ENCODE results near the gene GAS1.

The GAS1 gene

DNA sequence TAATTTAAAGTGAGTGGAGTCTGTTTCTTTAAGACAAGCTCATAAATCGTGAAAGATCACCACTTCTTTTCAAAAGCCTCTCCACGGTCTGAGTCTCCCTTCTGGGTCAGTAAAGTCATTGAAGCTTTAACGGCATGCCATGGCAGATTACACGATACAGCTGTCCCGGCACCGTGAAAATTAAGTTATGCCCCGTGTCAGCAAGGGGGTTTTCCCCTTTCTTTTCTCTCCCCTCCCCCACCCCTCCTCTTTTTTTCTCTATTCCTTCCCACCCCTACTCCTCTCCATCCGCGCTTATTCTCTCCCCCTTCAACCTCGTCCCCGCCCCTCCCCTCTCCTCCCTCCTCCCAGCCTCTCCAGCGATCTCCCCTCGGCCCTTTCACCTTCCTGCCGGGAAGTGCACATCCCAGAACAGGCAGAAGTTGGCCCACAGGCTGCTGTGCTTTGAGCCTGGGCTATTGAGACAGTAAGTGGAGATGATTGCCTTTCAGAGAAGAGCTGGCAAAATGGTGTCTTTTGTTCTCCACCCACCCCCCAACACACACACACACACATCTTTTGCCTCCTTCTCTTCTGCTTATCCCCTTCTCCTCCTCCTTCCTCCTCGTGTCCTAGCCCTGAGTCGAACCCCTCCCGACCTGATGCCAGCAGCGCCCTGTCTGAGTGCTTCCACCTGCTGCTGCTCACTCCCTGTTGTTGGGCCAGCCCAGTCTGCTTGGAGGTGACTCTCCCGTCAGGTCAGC lies 44.1 kb downstream of the GAS1 start:
- no peak; the same call in none of the 3 replicates for ATAC-seq
- TF ChIP-seq PPARA (CRISPR knock-in tag; IDR thresholded peaks at IDR 0.05; ENCODE audit: borderline replicate concordance) = no peak
- no peak for TF ChIP-seq ARNTL (CRISPR knock-in tag; IDR thresholded peaks at IDR 0.05; ENCODE audit: borderline replicate concordance, low read depth)
- no peak for TF ChIP-seq TOX (CRISPR knock-in tag; IDR thresholded peaks at IDR 0.05; ENCODE audit: borderline replicate concordance)
- no peak for TF ChIP-seq ZC3H10 (CRISPR knock-in tag; IDR thresholded peaks at IDR 0.05)
- TF ChIP-seq TSHZ2 (CRISPR knock-in tag; IDR thresholded peaks at IDR 0.05) = no peak
- TF ChIP-seq TCF4 (CRISPR knock-in tag; IDR thresholded peaks at IDR 0.05; ENCODE audit: borderline replicate concordance) = no peak
- no peak for TF ChIP-seq ESRRG (CRISPR knock-in tag; IDR thresholded peaks at IDR 0.05)
- TF ChIP-seq ZNF565 (CRISPR knock-in tag; conservative IDR thresholded peaks at IDR 0.05; ENCODE audit: low read depth) = no peak
- TF ChIP-seq, protein P1, sequence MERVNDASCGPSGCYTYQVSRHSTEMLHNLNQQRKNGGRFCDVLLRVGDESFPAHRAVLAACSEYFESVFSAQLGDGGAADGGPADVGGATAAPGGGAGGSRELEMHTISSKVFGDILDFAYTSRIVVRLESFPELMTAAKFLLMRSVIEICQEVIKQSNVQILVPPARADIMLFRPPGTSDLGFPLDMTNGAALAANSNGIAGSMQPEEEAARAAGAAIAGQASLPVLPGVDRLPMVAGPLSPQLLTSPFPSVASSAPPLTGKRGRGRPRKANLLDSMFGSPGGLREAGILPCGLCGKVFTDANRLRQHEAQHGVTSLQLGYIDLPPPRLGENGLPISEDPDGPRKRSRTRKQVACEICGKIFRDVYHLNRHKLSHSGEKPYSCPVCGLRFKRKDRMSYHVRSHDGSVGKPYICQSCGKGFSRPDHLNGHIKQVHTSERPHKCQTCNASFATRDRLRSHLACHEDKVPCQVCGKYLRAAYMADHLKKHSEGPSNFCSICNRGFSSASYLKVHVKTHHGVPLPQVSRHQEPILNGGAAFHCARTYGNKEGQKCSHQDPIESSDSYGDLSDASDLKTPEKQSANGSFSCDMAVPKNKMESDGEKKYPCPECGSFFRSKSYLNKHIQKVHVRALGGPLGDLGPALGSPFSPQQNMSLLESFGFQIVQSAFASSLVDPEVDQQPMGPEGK (CRISPR knock-in tag; IDR thresholded peaks at IDR 0.05; ENCODE audit: borderline replicate concordance) = no peak
- no peak for TF ChIP-seq RARB (CRISPR knock-in tag; IDR thresholded peaks at IDR 0.05)
- TF ChIP-seq ZFP30 (CRISPR knock-in tag; IDR thresholded peaks at IDR 0.05) = no peak
- no peak for TF ChIP-seq ZNF70 (CRISPR knock-in tag; IDR thresholded peaks at IDR 0.05)

GRCh38 chr9:86902586-86902985 lies 44.7 kb downstream of the GAS1 start:
- TF ChIP-seq TSHZ2 (CRISPR knock-in tag; IDR thresholded peaks at IDR 0.05) (no peak), BACH2 (CRISPR knock-in tag; IDR thresholded peaks at IDR 0.05; ENCODE audit: borderline replicate concordance) (no peak), ZFP30 (CRISPR knock-in tag; IDR thresholded peaks at IDR 0.05) (no peak), ZFP3 (CRISPR knock-in tag; IDR thresholded peaks at IDR 0.05) (no peak), CSDC2 (CRISPR knock-in tag; IDR thresholded peaks at IDR 0.05) (no peak), ESRRG (CRISPR knock-in tag; IDR thresholded peaks at IDR 0.05) (no peak), ZNF70 (CRISPR knock-in tag; IDR thresholded peaks at IDR 0.05) (no peak), OSR1 (CRISPR knock-in tag; IDR thresholded peaks at IDR 0.05) (no peak), ZNF8 (CRISPR knock-in tag; IDR thresholded peaks at IDR 0.05) (no peak), SNAI2 (CRISPR knock-in tag; IDR thresholded peaks at IDR 0.05) (no peak), ISL1 (CRISPR knock-in tag; IDR thresholded peaks at IDR 0.05) (no peak), ZC3H10 (CRISPR knock-in tag; IDR thresholded peaks at IDR 0.05) (no peak)
- TF ChIP-seq, protein P2, sequence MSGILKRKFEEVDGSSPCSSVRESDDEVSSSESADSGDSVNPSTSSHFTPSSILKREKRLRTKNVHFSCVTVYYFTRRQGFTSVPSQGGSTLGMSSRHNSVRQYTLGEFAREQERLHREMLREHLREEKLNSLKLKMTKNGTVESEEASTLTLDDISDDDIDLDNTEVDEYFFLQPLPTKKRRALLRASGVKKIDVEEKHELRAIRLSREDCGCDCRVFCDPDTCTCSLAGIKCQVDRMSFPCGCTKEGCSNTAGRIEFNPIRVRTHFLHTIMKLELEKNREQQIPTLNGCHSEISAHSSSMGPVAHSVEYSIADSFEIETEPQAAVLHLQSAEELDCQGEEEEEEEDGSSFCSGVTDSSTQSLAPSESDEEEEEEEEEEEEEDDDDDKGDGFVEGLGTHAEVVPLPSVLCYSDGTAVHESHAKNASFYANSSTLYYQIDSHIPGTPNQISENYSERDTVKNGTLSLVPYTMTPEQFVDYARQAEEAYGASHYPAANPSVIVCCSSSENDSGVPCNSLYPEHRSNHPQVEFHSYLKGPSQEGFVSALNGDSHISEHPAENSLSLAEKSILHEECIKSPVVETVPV (CRISPR knock-in tag; IDR thresholded peaks at IDR 0.05) = no peak
- TF ChIP-seq, protein P3, sequence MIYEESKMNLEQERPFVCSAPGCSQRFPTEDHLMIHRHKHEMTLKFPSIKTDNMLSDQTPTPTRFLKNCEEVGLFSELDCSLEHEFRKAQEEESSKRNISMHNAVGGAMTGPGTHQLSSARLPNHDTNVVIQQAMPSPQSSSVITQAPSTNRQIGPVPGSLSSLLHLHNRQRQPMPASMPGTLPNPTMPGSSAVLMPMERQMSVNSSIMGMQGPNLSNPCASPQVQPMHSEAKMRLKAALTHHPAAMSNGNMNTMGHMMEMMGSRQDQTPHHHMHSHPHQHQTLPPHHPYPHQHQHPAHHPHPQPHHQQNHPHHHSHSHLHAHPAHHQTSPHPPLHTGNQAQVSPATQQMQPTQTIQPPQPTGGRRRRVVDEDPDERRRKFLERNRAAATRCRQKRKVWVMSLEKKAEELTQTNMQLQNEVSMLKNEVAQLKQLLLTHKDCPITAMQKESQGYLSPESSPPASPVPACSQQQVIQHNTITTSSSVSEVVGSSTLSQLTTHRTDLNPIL (CRISPR knock-in tag; IDR thresholded peaks at IDR 0.05; ENCODE audit: low read depth) = no peak
- ATAC-seq = no peak

Data from SK-N-SH treated with all-trans-retinoic acid at 6 μM for 48 hours (cell line).